H7 (cell line): ENCODE results near the gene SLC1A2. TPM values are rescaled to one million over a fixed set of nuclear protein-coding genes. Genes with fewer than 3 reads are reported as not detected.

ENCODE experiments used
- DNase-seq: peaks from one replicate; pipeline ENCODE4 v3.0.0; 2012
- H3K27me3 ChIP-seq: 2 replicates; pipeline ENCODE4 v1.6.0; 2011; ENCODE audit warnings: mild to moderate bottlenecking, low read length; ENCODE audit not compliant: control insufficient read depth, insufficient read depth
- H3K36me3 ChIP-seq: replicated peaks from 2 replicates; pipeline ENCODE4 v1.5.1; 2011; ENCODE audit warnings: low read length; ENCODE audit not compliant: control insufficient read depth, insufficient read depth
- H3K4me3 ChIP-seq: 2 replicates; pipeline ENCODE4 v1.5.1; 2011; ENCODE audit warnings: low read depth, mild to moderate bottlenecking, control low read depth, low read length, moderate library complexity; ENCODE audit not compliant: insufficient read depth
- total RNA-seq: library from RNA; depleted of rRNA; stranded (reverse); fragments of >200 nt; shearing (Covaris generic); gene quantifications from 2 replicates; pipeline ENCODE4 v1.2.3, GENCODE V29; 2014

Gene SLC1A2
- total RNA-seq, 1 experiment from 2014 or later, result 1.0 TPM

GRCh38 chr11:35375332-35376117 is 43.8 kb downstream of the SLC1A2 start:
- Histone ChIP-seq H3K36me3 (no peaks in the 10 kb centered on the region), H3K27me3 (no peaks in the 10 kb centered on the region), H3K4me3 (no peak overlapping the region)
- DNase-seq, result no peak

- no peaks in the 10 kb centered on the region for H3K27me3 ChIP-seq
- H3K4me3 ChIP-seq, result no peak overlapping the region
- DNase-seq, result no peak
- H3K36me3 ChIP-seq, result no peaks in the 10 kb centered on the region
Observed at GRCh38 chr11:35373284-35373933, 45.9 kb downstream of the SLC1A2 start.

- DNase-seq, result no peak
- no peaks in the 10 kb centered on the region for H3K36me3 ChIP-seq
- no peaks in the 10 kb centered on the region for H3K27me3 ChIP-seq
- no peak overlapping the region for H3K4me3 ChIP-seq
Observed at GRCh38 chr11:35372565-35373283, 46.6 kb downstream of the SLC1A2 start.

- Histone ChIP-seq H3K36me3 (no peaks in the 10 kb centered on the region), H3K27me3 (no peaks in the 10 kb centered on the region), H3K4me3 (no peak overlapping the region)
- DNase-seq, result no peak
Observed at GRCh38 chr11:35367491-35367890, 51.9 kb downstream of the SLC1A2 start.

GRCh38 chr11:35366798-35367197 is 52.6 kb downstream of the SLC1A2 start:
- Histone ChIP-seq H3K27me3 (no peaks in the 10 kb centered on the region), H3K36me3 (no peaks in the 10 kb centered on the region), H3K4me3 (no peak overlapping the region)
- no peak for DNase-seq

- no peak for DNase-seq
- H3K27me3 ChIP-seq, result no peaks in the 10 kb centered on the region
- H3K4me3 ChIP-seq, result no peak overlapping the region
- no peaks in the 10 kb centered on the region for H3K36me3 ChIP-seq
Observed at GRCh38 chr11:35365961-35366360, 53.4 kb downstream of the SLC1A2 start.

GRCh38 chr11:35365395-35365794 is 54.0 kb downstream of the SLC1A2 start:
- no peak for DNase-seq
- H3K4me3 ChIP-seq, result no peak overlapping the region
- no peaks in the 10 kb centered on the region for H3K36me3 ChIP-seq
- no peaks in the 10 kb centered on the region for H3K27me3 ChIP-seq

GRCh38 chr11:35363854-35364780 is 55.2 kb downstream of the SLC1A2 start:
- no peaks in the 10 kb centered on the region for H3K36me3 ChIP-seq
- no peak overlapping the region for H3K4me3 ChIP-seq
- no peaks in the 10 kb centered on the region for H3K27me3 ChIP-seq
- no peak for DNase-seq

- DNase-seq, result no peak
- Histone ChIP-seq H3K27me3 (no peaks in the 10 kb centered on the region), H3K4me3 (no peak overlapping the region), H3K36me3 (no peaks in the 10 kb centered on the region)
Observed at GRCh38 chr11:35363246-35363801, 56.0 kb downstream of the SLC1A2 start.

GRCh38 chr11:35362521-35362980 is 56.8 kb downstream of the SLC1A2 start:
- H3K4me3 ChIP-seq, result no peak overlapping the region
- H3K36me3 ChIP-seq, result no peaks in the 10 kb centered on the region
- no peak for DNase-seq
- H3K27me3 ChIP-seq, result no peaks in the 10 kb centered on the region

GRCh38 chr11:35360055-35360530 is 59.3 kb downstream of the SLC1A2 start:
- no peak overlapping the region for H3K4me3 ChIP-seq
- no peaks in the 10 kb centered on the region for H3K36me3 ChIP-seq
- DNase-seq, result no peak
- no peaks in the 10 kb centered on the region for H3K27me3 ChIP-seq

GRCh38 chr11:35359321-35360054 is 59.9 kb downstream of the SLC1A2 start:
- no peak overlapping the region for H3K4me3 ChIP-seq
- H3K27me3 ChIP-seq, result no peaks in the 10 kb centered on the region
- no peaks in the 10 kb centered on the region for H3K36me3 ChIP-seq
- no peak for DNase-seq

- no peak for DNase-seq
- no peaks in the 10 kb centered on the region for H3K36me3 ChIP-seq
- no peaks in the 10 kb centered on the region for H3K27me3 ChIP-seq
- H3K4me3 ChIP-seq, result no peak overlapping the region
Observed at GRCh38 chr11:35358391-35358790, 61.0 kb downstream of the SLC1A2 start.
